Activated CD8-positive, alpha-beta T cell treated with anti-CD3 and anti-CD28 coated beads, Interleukin-2, amount 10 ng/mL, durations not matched to agents 7 days and 5 days (primary cell): Measurements from ENCODE around the gene LCLAT1. TPM values are rescaled to one million over a fixed set of nuclear protein-coding genes. Genes with fewer than 3 reads are reported as not detected.
"Not testable (repeated sequence)": the region's sequence is repeated elsewhere in the genome, so short reads cannot be mapped to it uniquely, and the experiment has no call there.

Experiments
- ATAC-seq: fragments of 150-1000 bp; cut with Tn5 transposase; one replicate; pipeline ENCODE4 v1.10.0; 2021; ENCODE audit warnings: moderate library complexity
- CTCF ChIA-PET: fragments of 350-600 bp; sonication (Branson Sonifier 250); formaldehyde crosslinking; loops from one replicate; lab custom pipeline; 2021; ENCODE audit warnings: antibody characterized with exemption; lab: Charles Lee
- POLR2A ChIA-PET: fragments of 350-600 bp; sonication (Branson Sonifier 250); formaldehyde crosslinking; loops from one replicate; lab custom pipeline; 2021; ENCODE audit warnings: antibody characterized with exemption; lab: Charles Lee
- DNase-seq: peaks from one replicate; pipeline ENCODE4 v3.0.0-alpha.2; 2020
- H3K27ac Mint-ChIP-seq: one replicate; pipeline ENCODE4 v1.8.0; 2021; ENCODE audit warnings: mild to moderate bottlenecking, mixed read lengths
- H3K27me3 Mint-ChIP-seq: one replicate; pipeline ENCODE4 v1.8.0; 2021; ENCODE audit warnings: low read depth, mixed read lengths
- H3K36me3 Mint-ChIP-seq: one replicate; pipeline ENCODE4 v1.8.0; 2021; ENCODE audit warnings: low read depth, mixed read lengths
- H3K4me1 Mint-ChIP-seq: one replicate; pipeline ENCODE4 v1.8.0; 2021; ENCODE audit warnings: low read depth, mixed read lengths
- H3K4me3 Mint-ChIP-seq: one replicate; pipeline ENCODE4 v1.8.0; 2021; ENCODE audit warnings: mild to moderate bottlenecking, mixed read lengths
- H3K9me3 Mint-ChIP-seq: one replicate; pipeline ENCODE4 v1.8.0; 2022; ENCODE audit warnings: mixed read lengths; ENCODE audit not compliant: insufficient read depth
- total RNA-seq, 2 experiments: library from RNA; stranded (reverse); gene quantifications; one replicate each; pipeline ENCODE4 v1.2.3, GENCODE V29; 2021

Gene LCLAT1
- total RNA-seq, 2 experiments from 2014 or later = 25.1 to 25.3 TPM

- DNase-seq = no peak
- ATAC-seq = no peak
- peaks cover 13% of the 10 kb centered on the region for H3K4me1 Mint-ChIP-seq
- no peak overlapping the region for H3K4me3 Mint-ChIP-seq
- peaks cover 20% of the 10 kb centered on the region for H3K36me3 Mint-ChIP-seq
- no peaks in the 10 kb centered on the region for H3K9me3 Mint-ChIP-seq
- ChIA-PET POLR2A (no interaction called here), CTCF (interaction anchor here (1.1 to 1.7 kb wide), 3 partner anchors 11 to 255 kb away, joined by 3 to 5 read pairs (median 4); no protein-coding TSS in a partner anchor)
- no peaks in the 10 kb centered on the region for H3K27me3 Mint-ChIP-seq
- no peak overlapping the region for H3K27ac Mint-ChIP-seq
These were observed 9.5 kb downstream of the LCLAT1 start for GRCh38 chr2:30456579-30456978.

GRCh38 chr2:30457296-30457695 lies 10.2 kb downstream of the LCLAT1 start:
- H3K27me3 Mint-ChIP-seq = no peaks in the 10 kb centered on the region
- peaks cover 13% of the 10 kb centered on the region for H3K4me1 Mint-ChIP-seq
- ChIA-PET POLR2A (no interaction called here), CTCF (interaction anchor here (1.1 to 1.7 kb wide), 3 partner anchors 11 to 254 kb away, joined by 3 to 5 read pairs (median 4); no protein-coding TSS in a partner anchor)
- H3K9me3 Mint-ChIP-seq = no peaks in the 10 kb centered on the region
- no peak overlapping the region for H3K27ac Mint-ChIP-seq
- no peak overlapping the region for H3K4me3 Mint-ChIP-seq
- no peak for DNase-seq
- ATAC-seq = no peak
- peaks cover 24% of the 10 kb centered on the region for H3K36me3 Mint-ChIP-seq

GRCh38 chr2:30459140-30459539 lies 12.1 kb downstream of the LCLAT1 start:
- ChIA-PET CTCF (interaction anchor here (1.0 to 1.2 kb wide), 2 partner anchors 22 to 294 kb away, joined by 3 read pairs; no protein-coding TSS in a partner anchor), POLR2A (no interaction called here)
- no peaks in the 10 kb centered on the region for H3K9me3 Mint-ChIP-seq
- no peak overlapping the region for H3K27ac Mint-ChIP-seq
- ATAC-seq = no peak
- H3K36me3 Mint-ChIP-seq = peaks cover 27% of the 10 kb centered on the region
- no peak for DNase-seq
- no peaks in the 10 kb centered on the region for H3K27me3 Mint-ChIP-seq
- H3K4me3 Mint-ChIP-seq = no peak overlapping the region
- peaks cover 13% of the 10 kb centered on the region for H3K4me1 Mint-ChIP-seq

- no peak overlapping the region for H3K27ac Mint-ChIP-seq
- ChIA-PET POLR2A (no interaction called here), CTCF (interaction anchor here (1.1 kb wide), 1 partner anchor 255 kb away, joined by 3 read pairs; no protein-coding TSS in a partner anchor)
- DNase-seq = no peak
- H3K4me3 Mint-ChIP-seq = no peak overlapping the region
- H3K27me3 Mint-ChIP-seq = no peaks in the 10 kb centered on the region
- no peaks in the 10 kb centered on the region for H3K9me3 Mint-ChIP-seq
- ATAC-seq = no peak
- peaks cover 17% of the 10 kb centered on the region for H3K4me1 Mint-ChIP-seq
- H3K36me3 Mint-ChIP-seq = peaks cover 33% of the 10 kb centered on the region
These were observed 15.2 kb downstream of the LCLAT1 start for GRCh38 chr2:30462131-30462857.

- no peak overlapping the region for H3K27ac Mint-ChIP-seq
- H3K36me3 Mint-ChIP-seq = peaks cover 38% of the 10 kb centered on the region
- H3K4me3 Mint-ChIP-seq = no peak overlapping the region
- no peaks in the 10 kb centered on the region for H3K27me3 Mint-ChIP-seq
- CTCF ChIA-PET = no interaction called here
- no peaks in the 10 kb centered on the region for H3K9me3 Mint-ChIP-seq
- no peak for DNase-seq
- POLR2A ChIA-PET = no interaction called here
- ATAC-seq = no peak
- H3K4me1 Mint-ChIP-seq = peaks cover 10% of the 10 kb centered on the region
These were observed 16.5 kb downstream of the LCLAT1 start for GRCh38 chr2:30463535-30463934.

GRCh38 chr2:30464544-30465170 lies 17.6 kb downstream of the LCLAT1 start:
- ATAC-seq (no peak), DNase-seq (no peak)
- ChIA-PET CTCF (no interaction called here), POLR2A (no interaction called here)
- no peak overlapping the region for H3K27ac Mint-ChIP-seq
- H3K36me3 Mint-ChIP-seq = peaks cover 33% of the 10 kb centered on the region
- no peaks in the 10 kb centered on the region for H3K27me3 Mint-ChIP-seq
- peaks cover 4% of the 10 kb centered on the region for H3K4me1 Mint-ChIP-seq
- H3K4me3 Mint-ChIP-seq = no peak overlapping the region
- peaks cover 4% of the 10 kb centered on the region for H3K9me3 Mint-ChIP-seq

- H3K4me3 Mint-ChIP-seq = no peak overlapping the region
These were observed 18.1 kb downstream of the LCLAT1 start for GRCh38 chr2:30465171-30465545.

GRCh38 chr2:30466216-30466615 lies 19.2 kb downstream of the LCLAT1 start:
- Mint-ChIP-seq H3K9me3 (peaks cover 9% of the 10 kb centered on the region), H3K27ac (no peak overlapping the region), H3K27me3 (no peaks in the 10 kb centered on the region), H3K4me3 (no peak overlapping the region), H3K4me1 (peaks cover 6% of the 10 kb centered on the region), H3K36me3 (peaks cover 30% of the 10 kb centered on the region)
- ChIA-PET CTCF (no interaction called here), POLR2A (no interaction called here)
- DNase-seq (no peak), ATAC-seq (no peak)

More at GRCh38 chr2:30465171-30465545, 18.1 kb downstream of the LCLAT1 start:
- no peak overlapping the region for H3K27ac Mint-ChIP-seq
- ChIA-PET POLR2A (no interaction called here), CTCF (no interaction called here)
- peaks cover 8% of the 10 kb centered on the region for H3K9me3 Mint-ChIP-seq
- DNase-seq = no peak
- peaks cover 34% of the 10 kb centered on the region for H3K36me3 Mint-ChIP-seq
- H3K4me1 Mint-ChIP-seq = peaks cover 5% of the 10 kb centered on the region
- no peak for ATAC-seq
- no peaks in the 10 kb centered on the region for H3K27me3 Mint-ChIP-seq

GRCh38 chr2:30467062-30467826 lies 20.2 kb downstream of the LCLAT1 start:
- CTCF ChIA-PET, POLR2A ChIA-PET: not testable (repeated sequence)
- H3K36me3 Mint-ChIP-seq = peaks cover 24% of the 10 kb centered on the region

GRCh38 chr2:30470426-30470825 lies 23.4 kb downstream of the LCLAT1 start:
- H3K9me3 Mint-ChIP-seq = peaks cover 9% of the 10 kb centered on the region
- POLR2A ChIA-PET = interaction anchor here (0.6 kb wide), 1 partner anchor 49 kb away, joined by 3 read pairs; no protein-coding TSS in a partner anchor
- no peak overlapping the region for H3K27ac Mint-ChIP-seq
- no peak overlapping the region for H3K4me3 Mint-ChIP-seq
- ATAC-seq = no peak
- DNase-seq = no peak
- H3K27me3 Mint-ChIP-seq = no peaks in the 10 kb centered on the region
- peaks cover 20% of the 10 kb centered on the region for H3K36me3 Mint-ChIP-seq
- H3K4me1 Mint-ChIP-seq = peaks cover 1% of the 10 kb centered on the region
- CTCF ChIA-PET = no interaction called here

More at GRCh38 chr2:30467062-30467826, 20.2 kb downstream of the LCLAT1 start:
- H3K27ac Mint-ChIP-seq, H3K27me3 Mint-ChIP-seq, ATAC-seq, H3K4me3 Mint-ChIP-seq, DNase-seq, H3K9me3 Mint-ChIP-seq, H3K4me1 Mint-ChIP-seq: not testable (repeated sequence)

- POLR2A ChIA-PET = no interaction called here
- CTCF ChIA-PET = interaction anchor here (1.5 to 2.2 kb wide), 2 partner anchors 51 to 307 kb away, joined by 3 to 8 read pairs; no protein-coding TSS in a partner anchor
- peaks cover 9% of the 10 kb centered on the region for H3K9me3 Mint-ChIP-seq
- H3K27me3 Mint-ChIP-seq = no peaks in the 10 kb centered on the region
- no peak overlapping the region for H3K27ac Mint-ChIP-seq
- ATAC-seq (no peak), DNase-seq (no peak)
- no peak overlapping the region for H3K4me3 Mint-ChIP-seq
- H3K4me1 Mint-ChIP-seq = peaks cover 1% of the 10 kb centered on the region
- H3K36me3 Mint-ChIP-seq = peaks cover 13% of the 10 kb centered on the region
These were observed 25.3 kb downstream of the LCLAT1 start for GRCh38 chr2:30472326-30472725.
